Measurements from ENCODE around the gene GFPT1.

Gene GFPT1

DNA sequence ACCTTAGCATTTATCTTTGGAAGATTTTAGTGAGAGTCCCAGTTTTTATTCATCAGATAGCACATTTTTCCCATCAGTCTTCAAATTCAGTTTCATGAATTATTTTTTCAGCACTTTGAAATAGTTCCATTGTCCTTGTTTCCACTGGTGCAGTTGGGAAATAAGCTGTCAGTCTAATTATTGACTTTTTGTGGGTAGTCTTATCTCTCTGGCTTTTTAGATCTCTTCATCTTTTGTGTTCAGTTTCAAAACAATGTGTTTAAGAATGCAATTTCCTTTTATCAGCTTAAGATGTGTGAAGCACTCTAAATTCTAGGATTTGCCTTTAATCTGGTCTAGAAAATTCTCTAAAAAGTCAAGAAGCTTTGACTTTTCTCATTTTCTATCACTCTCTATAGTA lies 70.5 kb downstream of the GFPT1 start:
- no peak for DNase-seq (ENCODE audit: low read depth)

GRCh38 chr2:69315160-69315761 lies 71.8 kb downstream of the GFPT1 start:
- no peak for DNase-seq (ENCODE audit: low read depth)

- DNase-seq (ENCODE audit: low read depth) = no peak
These were observed 76.0 kb downstream of the GFPT1 start for GRCh38 chr2:69311024-69311416.

DNA sequence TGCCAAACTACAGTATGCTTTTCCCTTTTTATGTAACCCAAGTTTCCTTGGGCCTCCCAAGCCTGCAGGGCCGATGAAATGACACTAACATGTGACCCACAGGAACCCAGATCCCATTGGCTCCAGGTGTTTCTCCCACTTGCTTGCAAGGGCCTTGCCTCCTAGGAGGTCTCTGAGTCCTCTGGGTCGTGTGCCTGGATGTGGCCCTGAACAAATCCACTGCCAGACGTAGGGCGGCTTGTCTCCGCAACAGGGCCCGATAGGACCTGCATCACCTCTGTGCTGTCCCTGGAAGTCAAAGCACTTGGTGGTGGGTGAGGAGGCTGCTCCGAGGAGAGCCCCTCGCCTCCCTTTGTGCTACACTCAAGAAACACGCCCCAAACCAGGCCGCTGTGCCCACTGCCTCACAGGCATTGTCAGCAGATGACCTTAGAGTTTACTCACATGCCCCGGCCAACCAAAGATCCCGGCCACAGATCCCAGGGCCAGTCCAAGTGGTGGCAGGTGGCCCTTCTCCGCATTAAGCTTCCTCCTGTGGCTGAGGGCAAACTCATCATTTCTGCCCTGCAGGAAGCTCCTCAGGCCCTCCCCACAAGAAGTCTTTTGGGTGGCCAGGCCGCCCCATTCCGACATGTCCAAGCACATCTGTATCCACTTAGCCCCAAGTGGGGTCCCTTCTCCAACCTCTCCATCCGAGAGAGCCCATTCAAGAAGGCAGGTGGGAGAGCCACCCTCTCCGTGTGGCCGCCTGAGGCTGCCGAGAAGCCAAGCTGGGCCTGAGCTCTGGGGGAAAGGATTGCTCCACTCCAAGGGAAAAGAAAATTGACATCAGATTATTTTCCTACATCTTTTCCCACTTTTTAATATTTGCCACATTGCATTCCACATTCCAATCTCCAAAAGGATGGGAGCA lies 76.7 kb downstream of the GFPT1 start:
- DNase-seq (ENCODE audit: low read depth) = no peak

GRCh38 chr2:69309351-69310110 lies 77.5 kb downstream of the GFPT1 start:
- peak; percentile 75 for DNase-seq (ENCODE audit: low read depth)

GRCh38 chr2:69308338-69308737 lies 78.7 kb downstream of the GFPT1 start:
- no peak for DNase-seq (ENCODE audit: low read depth)

DNA sequence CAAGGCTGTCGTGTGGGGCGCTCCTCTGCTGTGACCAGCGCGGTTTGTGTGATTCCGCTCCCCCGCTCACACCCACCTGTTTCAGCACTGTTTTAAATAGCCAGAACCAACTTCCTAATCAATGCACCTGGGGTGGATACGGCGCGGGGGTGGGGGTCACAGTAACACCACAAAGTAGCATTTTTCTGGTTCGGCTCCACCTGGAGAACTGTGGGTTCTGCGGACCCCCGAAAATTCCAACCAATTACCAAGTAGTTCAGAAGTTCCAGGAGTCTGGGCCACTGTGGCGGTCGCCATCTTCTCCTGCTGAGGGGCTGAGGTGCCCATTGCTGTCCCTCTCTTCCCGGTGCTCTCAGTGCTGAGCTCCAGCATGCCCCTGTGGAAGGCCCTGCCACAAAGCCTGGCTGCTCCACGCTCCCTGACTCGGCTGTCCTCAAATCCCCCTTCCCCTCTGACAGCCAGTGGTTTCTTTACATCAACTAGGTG lies 79.4 kb downstream of the GFPT1 start:
- DNase-seq (ENCODE audit: low read depth) = no peak

- peak; percentile 77 for DNase-seq (ENCODE audit: low read depth)
These were observed 80.0 kb downstream of the GFPT1 start for GRCh38 chr2:69306822-69307578.

GRCh38 chr2:69306393-69306821 lies 80.6 kb downstream of the GFPT1 start:
- DNase-seq (ENCODE audit: low read depth) = no peak

DNA sequence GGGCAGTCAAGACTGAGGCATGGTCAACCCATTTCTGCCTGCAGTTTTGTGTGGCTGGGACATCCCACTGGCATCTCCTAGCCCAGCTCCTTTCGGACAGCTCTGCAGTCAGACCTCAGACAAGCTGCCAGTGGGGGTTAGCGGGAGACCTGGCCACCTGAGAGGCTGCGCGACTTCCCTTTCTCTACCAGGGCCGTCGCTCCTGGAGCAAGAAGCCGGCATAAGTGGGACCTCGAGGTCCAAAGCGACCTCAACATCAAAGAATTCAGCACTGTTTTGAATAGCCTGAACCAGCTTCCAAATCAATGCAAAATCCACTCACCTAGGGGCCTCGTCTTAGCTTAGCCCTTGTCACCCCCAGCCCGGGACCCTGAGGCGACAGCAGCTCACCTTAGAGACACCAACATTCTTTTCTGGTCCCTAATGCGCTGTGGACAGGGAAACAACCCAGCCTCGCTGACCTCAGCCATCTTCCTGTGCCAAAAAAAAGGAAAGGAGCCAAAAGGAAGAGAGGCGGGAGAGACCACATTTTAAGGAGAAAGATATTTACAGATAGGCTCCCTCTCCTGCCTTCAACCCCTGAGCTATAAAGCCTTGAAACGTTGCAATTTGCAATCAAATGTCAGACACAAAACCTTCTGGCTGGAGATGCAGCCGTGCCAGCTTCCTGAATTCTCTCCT lies 81.2 kb downstream of the GFPT1 start:
- no peak for DNase-seq (ENCODE audit: low read depth)

DNA sequence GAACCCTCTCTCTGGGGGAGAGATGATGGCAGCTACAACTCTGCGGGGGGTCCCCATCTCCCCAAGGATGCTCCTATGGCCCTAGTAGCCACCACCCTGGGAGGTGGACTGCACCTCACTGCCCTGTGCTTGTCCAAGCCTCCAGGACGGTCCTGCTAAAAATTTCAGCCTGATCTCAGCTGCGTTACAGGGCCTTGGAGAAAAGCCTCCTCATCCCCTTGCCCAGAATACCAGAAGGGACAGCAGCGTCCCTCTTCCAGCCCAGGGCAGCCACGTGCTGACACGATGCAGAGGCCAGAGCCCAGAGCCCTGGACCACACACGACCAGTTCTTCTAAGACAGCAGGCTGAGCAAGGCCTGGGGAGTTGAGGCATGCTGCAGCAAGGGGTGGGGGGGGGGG lies 81.9 kb downstream of the GFPT1 start:
- no peak for DNase-seq (ENCODE audit: low read depth)

GRCh38 chr2:69304656-69305055 lies 82.4 kb downstream of the GFPT1 start:
- no peak for DNase-seq (ENCODE audit: low read depth)

- peak; percentile 30 for DNase-seq (ENCODE audit: low read depth)
These were observed 86.4 kb downstream of the GFPT1 start for GRCh38 chr2:69300650-69301049.

- DNase-seq (ENCODE audit: low read depth) = no peak
These were observed 87.1 kb downstream of the GFPT1 start for GRCh38 chr2:69299772-69300516.

DNA sequence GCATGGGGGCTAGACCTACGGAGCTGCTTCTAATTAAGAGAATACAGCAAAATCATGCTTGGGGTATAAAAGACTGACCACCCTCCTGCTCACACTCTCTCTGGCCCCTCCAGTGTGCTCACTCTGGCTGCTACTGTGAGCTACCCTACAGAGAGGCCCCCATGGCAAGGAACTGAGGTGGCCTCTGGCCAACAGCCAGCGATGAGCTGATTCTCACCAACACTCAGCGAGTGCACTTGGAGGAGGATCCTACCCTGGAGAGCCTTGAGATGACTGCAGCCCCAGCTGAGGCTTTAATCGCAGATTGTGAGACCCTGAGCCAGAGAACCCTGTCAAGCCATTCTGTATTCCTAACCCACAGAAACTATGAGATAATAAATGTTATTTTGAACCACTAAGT lies 88.2 kb downstream of the GFPT1 start:
- DNase-seq (ENCODE audit: low read depth) = no peak

- peak; percentile 94 for DNase-seq (ENCODE audit: low read depth)
These were observed 88.8 kb downstream of the GFPT1 start for GRCh38 chr2:69298261-69298660.

DNA sequence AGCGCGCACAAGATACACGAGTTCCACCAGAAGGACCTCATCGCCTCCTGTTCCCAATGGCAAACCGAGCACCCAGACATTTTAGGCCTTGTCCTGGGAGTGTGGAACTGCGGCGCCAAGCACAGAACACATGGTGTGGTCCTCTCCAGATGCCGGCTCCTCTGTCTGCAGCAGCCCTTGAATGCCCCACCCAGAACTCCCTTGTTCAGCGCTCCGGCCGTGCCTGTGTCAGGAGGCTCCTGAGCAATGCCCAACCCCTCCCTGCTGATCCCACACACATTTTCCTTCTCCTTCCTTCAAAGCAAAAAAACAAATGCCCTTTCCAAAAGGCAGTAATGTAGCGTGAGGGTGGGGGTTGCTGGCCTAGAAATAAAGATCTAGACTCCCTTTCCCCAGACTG lies 89.8 kb downstream of the GFPT1 start:
- DNase-seq (ENCODE audit: low read depth) = no peak

GRCh38 chr2:69296421-69296820 lies 90.6 kb downstream of the GFPT1 start:
- DNase-seq (ENCODE audit: low read depth) = no peak

- no peak for DNase-seq (ENCODE audit: low read depth)
These were observed 94.8 kb downstream of the GFPT1 start for GRCh38 chr2:69292256-69292655.

- no peak for DNase-seq (ENCODE audit: low read depth)
These were observed 95.3 kb downstream of the GFPT1 start for GRCh38 chr2:69291721-69292120.

Measured in fibroblast of gingiva (primary cell).